GM21737 (cell line): ENCODE results near the gene RASGEF1C.

Experiments used
- ATAC-seq: cut with Tn5 transposase; IDR thresholded peaks from one replicate; pipeline ENCODE4 v1.9.1; 2021; ENCODE audit warnings: mild to moderate bottlenecking, moderate library complexity; ENCODE audit not compliant: unreplicated experiment

Gene RASGEF1C

DNA sequence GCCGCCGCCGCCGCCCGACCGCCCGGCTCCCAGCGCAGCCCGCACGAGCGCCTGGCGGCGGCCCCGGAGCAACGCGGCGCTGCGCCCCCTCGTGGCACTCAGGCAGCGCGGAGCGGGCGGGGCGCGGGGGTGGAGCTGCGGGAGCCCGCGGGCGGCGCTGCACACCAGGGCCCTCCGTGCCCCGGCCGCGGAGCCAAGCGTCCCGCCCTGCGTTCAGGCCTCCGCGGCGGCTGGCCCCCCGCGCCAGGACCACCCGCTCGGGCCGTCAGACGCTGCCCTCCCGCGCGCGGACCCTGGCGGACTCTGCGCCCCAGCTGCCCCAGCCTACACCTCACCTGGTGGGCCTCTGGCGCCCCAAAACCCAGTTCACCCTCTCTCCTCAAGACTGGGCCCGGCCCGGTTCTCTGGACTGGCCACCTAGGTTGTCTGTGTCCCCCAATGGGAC is at the start of gene RASGEF1C:
TSS of gene RASGEF1C (minus strand) at position 75 of the 445 bp plus-strand sequence. CDS start 71,159 bp downstream, outside the sequence.
- ATAC-seq: peak; percentile 57

DNA sequence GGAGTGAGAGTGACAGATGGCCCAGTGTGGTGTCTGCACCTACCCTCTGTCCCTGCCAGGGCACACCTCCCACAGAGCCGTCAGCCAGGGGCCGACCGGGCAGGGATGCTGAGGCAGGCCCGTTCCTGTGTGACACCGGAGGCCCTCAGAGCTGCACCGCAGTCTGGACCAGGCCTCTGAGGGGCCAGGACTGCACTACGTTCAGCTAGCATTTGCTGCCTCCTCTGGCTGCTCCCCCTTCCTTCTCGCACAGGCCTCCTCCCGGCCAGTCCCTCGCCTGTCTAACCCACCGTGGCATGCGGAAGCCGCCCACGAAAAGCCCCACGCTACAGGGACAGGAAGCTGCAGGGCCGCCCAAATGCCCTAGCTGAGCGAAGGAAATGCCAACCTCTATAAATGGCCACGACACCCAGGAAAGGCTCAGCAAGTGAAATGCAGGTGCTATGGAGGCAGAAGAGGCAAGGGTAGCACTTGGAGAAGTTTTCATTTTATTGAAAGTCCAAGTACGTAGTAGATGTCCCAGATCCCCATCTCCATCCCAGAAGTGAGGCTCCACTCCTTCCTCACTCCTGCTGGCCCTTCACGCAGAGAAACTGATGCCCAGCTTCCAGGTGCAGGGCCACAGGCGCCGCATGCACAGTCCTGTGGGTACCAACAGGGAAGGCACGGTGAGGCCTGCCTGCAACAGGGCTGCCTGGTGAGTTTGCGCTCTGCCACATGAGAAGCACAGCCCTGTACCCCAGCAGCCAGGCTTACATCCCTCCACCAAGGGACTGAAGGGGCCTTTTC is 44.2 kb upstream of the RASGEF1C start:
- no peak for ATAC-seq

DNA sequence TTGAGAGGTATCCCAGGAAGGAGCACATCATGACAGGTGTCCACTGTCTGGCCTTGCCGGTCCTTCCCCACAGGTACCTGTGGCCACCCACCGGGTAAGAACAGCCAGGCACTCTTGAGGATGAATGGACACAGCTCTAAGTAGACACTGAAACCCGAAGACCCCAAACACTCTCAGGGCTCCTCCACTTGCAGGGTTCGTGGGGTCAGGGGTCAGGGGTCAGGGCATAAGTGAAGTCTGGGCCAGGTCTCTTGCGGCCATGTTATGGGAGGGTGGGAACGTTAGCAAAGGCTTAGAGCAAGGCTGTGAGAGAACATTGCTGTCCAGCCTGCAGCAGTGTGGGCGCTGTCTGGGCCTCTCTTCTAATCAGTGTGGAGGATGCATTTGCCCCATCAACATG is 42.9 kb upstream of the RASGEF1C start:
- ATAC-seq: no peak

DNA sequence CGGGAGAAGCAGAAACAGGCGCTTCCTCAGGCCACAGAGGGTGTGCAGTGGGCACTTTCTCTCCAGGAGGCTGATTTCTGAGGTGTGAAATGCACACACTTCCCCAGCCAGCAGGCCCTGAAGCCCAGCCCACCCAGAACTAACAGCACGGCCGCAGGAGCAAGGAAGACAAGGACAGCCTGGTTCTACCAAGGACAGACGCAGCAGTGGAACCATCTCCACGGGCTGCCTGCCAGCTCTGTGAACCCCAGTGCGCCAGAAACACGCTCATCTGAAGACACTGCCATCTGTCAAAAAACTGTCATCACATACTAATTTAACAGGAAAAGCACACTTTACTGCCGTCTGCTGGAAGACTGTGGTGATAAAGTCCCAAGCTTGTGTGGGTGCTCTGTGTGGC is 42.1 kb upstream of the RASGEF1C start:
- no peak for ATAC-seq

DNA sequence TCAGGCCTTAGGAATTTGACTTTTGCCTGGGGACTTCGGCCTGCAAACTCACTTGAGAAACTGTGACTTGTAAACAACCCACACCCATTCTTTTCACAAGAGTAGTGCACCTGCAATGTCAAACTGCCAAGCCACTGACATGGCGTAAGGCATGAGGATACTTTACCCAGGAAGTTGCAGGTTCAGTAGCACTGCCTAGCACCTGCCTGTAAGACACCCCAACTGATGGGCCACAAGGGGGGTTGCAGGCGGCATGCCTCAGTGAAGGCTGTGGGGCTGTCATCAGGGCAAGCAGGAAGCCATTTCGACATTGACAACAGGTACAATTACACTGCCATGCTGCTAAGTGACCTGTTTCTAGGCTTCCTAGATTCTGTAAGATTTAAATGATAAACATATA is 41.3 kb upstream of the RASGEF1C start:
- ATAC-seq: no peak

DNA sequence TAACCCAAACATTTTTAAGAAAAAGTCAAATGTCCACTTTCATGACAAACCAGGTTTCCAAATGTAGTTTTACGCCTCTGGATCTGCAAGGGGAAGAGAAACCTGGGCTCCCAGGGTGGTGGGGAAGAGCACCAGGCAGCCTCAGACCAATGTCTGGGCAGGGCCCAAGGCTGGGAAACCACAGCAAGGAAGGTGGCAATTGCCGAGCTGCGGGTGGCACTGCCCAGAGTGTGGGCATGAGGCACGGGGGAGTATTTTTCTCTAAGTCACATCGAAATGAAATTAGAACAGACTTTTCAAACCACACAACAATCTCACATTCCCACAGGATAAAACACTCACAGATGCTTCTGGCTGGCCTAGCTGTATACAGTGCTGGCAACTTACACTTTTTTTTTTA is 32.6 kb upstream of the RASGEF1C start:
- ATAC-seq: no peak

DNA sequence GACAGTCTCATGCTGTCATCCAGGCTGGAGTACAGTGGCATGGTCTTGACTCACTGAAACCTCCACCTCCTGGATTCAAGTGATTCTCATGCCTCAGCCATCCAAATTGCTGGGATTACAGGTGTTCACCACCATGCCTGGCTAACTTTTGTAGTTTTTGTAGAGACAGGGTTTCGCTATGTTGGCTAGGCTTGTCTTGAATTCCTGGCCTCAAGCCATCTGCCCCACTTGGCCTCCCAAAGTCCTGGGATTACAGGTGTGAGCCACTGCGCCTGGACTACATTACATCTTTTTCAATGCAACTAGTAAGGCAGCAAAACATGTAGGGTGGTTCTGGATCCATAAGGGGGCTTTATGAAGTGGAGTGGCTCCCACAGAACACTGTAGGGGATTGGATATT is 29.6 kb upstream of the RASGEF1C start:
- ATAC-seq: no peak

DNA sequence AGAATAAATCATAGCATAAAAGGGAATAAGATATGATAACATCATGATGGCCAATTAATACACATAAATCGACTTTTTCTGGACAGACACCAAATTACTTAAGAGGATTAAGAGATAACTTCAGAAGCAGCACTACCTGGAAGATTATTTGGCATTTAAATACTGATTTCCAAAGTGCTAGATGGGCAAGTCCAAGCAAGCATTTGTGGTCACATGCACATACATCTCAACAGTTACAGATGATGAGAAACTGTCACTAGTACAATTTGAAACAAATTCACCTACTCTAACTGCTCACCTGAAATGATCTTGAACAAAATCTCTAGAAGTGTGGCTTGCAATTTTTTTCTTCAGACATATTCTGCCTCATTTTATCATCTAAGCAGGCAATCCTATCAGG is 26.8 kb upstream of the RASGEF1C start:
- no peak for ATAC-seq

DNA sequence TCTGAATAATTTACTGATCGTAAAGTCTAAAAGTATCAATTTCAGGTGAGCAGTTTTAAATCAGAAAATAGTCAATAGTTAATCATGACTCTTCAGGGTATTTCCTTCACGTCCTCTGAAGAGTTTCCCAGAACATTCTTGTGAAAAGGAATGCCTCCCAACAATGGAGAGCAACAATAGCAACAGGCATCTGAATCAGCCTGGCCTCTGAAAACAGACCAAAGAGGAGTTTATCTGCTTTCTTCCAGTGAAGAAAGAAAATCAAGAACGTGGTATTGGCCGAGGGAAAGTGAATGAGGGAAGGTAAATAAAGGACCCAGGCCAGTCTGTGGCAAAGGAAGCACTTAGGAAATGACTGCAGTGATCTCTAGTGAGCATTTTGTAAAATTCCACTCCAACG is 26.1 kb upstream of the RASGEF1C start:
- ATAC-seq: no peak

DNA sequence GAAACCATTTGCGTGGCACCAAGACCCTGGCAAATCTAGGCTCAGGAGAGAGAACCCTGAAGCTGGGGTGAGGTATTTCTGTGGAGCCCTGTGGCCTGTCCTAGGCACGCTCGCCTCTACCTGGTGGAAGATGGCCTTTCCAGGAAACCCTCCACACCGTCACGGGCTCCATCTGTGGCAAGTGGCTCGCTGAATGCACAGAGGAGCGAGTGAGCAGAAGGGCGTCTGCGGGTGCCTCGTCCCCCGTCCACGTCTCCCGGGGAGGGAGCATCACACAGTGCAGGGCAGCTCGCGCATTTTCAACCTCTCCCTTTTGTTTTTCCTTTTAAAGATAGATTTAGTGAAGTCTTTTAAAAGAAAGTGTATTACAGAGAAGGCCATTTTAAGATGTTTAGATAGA is 25.3 kb upstream of the RASGEF1C start:
- ATAC-seq: no peak

DNA sequence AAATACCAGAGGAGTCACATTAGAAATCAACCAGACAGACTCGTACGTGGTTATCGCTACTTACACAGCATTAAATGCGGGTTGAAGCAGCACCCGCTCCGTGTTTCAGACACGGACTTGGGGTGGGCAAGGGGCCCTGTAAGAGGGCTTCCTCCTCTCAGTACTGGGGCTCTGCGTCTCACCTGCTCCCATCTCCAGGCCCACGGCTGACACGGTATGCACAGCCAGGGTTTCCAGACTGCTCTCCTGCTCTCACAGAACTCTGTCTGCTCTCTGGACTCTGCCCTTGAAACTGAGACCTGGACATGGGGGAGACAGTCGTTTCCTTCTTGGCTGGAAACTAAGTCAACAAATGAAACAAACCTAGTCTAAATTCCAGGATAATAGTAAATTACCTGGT is 24.7 kb upstream of the RASGEF1C start:
- ATAC-seq: no peak

DNA sequence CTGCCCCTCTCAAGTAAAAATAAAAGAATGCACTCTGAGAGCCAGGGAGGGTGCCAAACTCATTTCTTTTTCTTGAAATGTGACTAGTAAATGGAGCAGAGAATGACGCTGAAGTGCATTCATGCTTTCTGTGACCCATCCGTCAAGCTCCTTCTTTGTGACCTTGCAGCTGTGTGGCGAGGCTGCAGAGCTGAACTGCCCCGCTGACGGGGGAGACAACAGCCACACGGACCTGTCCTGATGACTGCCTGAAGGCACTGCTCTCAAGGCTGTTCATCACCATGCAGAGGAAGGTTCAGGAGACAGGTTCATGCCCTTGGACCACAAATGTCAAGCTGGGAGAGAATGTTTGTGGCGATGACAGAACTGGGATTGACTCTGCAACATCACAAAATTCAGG is 21.0 kb upstream of the RASGEF1C start:
- no peak for ATAC-seq

DNA sequence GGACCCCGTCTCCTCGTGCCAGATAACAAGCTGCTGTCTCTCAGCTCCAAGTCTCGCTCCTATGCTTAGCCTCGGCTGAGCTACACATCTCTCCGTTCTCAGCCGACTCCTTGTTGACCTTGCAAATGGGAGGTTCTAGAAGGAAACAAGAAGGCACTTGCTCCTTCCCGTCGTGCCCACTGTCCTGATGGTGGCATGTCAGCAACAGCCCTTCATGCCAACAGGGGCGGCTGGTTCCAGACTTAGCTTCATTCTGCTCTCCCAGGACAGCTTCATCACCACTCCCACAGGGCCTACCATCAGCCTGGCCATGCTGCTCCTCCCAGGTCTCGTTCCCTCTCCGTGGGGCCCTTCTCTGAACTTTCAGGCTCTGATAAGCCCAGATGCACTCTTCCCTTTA is 13.0 kb upstream of the RASGEF1C start:
- ATAC-seq: no peak

DNA sequence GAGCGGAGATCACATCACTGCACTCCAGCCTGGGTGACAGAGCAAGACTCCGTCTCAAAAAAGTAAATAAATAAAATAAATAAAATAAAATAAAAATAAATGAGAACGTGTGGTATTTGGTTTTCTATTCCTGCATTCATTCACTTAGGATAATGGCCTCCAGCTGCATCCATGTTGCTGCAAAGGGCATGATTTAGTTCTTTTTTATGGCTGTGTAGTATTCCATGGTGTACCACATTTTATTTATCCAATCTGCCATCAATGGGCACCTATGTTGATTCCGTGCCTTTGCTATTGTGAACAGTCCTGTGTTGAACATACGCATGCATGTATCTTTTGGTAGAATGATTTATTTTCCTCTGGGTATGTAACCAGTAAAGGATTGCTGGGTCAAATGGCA is 8.8 kb upstream of the RASGEF1C start:
- ATAC-seq: no peak

DNA sequence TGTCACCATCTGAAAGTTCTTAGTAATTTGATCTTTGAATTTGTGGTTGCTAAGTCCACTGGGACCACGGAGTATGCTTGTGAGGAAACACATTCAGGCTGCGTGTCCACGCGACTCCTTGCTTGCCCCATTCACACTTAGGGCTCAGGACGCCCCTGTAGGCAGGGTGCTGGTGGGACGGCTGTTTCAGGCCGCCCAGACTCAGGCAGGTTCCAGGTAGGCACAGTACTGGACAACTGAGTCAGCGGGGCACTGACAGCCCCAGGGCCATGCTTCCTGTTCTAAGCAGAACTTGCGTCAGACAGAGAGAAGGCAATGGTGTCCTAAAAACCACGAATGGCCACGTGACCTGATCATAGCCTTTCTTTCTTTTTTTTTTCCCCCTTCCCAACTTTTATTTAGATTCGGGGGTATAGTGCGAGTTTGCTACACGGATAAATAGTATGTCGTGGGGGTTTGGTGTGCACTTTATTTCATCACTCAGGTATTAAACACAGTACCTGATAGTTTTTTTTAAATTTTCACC is 7.7 kb upstream of the RASGEF1C start:
- ATAC-seq: no peak

DNA sequence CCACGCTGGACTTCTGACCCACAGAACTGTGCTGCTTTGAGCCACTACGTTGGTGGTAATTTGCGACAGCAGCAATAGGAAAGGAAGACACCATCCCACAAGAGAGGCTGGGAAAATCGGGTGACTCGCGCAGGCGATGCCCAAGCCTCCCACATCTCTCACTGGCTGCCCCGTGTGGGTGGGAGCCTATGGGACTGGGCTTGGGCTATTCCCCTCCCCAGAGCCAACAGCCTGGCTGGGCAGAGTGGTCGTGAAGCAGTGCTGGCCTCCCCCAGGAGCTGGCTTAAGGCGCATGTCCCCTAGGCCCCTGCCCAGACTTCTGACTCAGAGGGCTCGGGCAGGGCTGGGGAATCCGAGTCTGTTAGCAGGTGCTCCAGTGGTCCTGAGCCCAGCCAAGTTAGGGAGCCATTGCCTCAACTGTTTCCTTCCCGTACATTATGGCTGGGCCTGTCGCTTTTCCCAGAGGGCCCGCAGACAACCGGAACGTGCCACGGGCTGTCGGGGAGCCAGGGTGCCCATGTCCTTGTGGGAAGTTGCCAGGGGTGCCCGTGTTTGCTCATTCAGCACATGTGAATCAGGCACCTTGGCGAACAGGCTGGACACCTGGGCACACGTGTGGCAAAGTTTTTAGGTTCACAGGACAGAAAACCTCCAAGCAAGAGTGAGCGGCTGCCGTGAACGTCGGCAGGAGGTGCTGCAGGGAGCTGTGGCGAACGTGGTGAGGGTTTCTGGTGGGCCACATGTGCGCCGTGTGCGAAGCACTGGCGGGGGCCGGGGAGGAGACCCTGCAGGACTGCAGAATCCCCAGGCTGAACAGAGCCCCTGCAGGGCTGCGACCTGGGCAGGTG is 7.0 kb upstream of the RASGEF1C start:
- no peak for ATAC-seq

DNA sequence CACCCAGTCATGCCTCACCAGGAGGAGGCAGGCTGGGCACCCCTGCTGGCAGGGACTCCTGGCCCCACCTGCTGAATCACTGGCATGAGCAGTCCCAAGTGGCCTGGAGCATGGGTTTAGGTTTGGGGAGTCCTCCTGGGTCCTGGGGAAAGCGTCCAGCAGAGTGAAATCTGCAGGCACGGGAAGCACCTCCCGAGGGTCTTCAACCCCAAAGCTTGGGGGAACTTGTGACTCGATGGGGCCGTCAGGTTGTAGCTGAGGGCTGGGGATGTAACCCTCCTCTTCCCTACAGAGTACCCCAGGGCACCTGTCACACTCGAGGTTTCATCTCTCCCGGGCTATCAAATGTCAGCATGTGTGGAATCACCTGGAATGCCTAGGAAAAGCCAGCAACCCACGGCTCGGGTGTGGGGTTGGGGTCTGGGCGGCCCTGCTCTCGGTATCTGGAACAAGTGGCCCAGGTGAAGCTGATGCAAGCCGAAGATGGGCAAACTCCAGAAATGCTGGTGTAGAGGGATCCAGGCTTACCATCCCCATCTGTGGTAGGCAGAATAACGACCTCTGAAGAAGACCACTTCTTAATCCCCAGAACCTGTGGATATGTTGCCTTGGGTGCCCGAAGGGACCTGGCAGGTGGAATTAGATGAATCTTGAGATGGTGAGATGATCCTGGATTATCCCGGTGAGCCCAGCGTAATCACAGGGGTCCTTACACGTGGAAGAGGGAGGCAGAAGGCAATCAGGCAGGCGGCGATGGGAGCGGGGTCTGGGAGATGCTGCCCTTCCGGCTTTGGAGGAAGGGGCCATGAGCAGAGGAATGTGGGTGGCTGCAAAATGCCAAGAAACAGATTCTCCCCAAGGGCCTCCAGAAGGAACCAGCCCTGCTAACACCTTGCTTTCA is 6.1 kb upstream of the RASGEF1C start:
- ATAC-seq: no peak

DNA sequence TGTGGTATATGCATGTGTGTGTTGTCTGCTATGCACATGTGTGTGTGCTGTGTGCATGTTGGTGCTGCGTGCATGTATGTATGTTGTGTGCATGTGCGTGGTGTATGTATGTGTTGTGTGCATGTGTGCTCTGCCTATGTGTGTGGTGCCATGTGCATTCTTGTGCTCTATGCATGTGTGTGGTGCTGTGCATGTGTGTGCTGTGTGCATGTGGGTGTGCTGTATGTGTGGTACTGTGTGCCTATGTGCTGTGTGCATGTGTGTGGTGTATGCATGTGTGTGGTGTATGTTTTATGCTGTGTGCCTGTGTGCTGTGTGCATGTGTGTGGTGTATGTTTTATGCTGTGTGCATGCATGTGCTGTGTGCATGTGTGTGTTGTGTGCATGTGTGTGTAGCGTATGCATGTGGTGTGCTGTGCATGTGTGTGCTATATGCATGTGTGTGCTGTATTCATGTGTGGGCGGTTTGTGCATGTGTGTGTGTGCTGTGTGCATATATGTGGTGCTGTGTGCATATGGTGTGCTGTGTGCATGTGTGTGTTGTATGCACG is 4.7 kb upstream of the RASGEF1C start:
- no peak for ATAC-seq

DNA sequence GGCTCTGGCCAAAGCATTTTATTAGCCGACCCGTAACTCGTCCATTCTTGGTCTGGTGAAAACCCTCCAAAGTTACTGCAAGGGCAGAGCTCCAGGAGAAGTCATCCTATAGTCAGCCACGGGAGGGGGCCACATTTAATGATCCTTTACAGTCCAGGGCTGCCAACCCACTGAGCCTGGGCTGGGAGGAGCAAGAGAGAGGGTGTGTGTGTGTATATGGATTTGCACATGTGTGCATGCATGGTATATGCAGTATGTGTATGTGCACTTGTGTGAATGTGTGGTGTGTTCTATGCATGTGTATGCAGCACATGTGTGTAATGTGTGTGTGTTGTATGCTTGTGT is 4.2 kb upstream of the RASGEF1C start:
- ATAC-seq: no peak

DNA sequence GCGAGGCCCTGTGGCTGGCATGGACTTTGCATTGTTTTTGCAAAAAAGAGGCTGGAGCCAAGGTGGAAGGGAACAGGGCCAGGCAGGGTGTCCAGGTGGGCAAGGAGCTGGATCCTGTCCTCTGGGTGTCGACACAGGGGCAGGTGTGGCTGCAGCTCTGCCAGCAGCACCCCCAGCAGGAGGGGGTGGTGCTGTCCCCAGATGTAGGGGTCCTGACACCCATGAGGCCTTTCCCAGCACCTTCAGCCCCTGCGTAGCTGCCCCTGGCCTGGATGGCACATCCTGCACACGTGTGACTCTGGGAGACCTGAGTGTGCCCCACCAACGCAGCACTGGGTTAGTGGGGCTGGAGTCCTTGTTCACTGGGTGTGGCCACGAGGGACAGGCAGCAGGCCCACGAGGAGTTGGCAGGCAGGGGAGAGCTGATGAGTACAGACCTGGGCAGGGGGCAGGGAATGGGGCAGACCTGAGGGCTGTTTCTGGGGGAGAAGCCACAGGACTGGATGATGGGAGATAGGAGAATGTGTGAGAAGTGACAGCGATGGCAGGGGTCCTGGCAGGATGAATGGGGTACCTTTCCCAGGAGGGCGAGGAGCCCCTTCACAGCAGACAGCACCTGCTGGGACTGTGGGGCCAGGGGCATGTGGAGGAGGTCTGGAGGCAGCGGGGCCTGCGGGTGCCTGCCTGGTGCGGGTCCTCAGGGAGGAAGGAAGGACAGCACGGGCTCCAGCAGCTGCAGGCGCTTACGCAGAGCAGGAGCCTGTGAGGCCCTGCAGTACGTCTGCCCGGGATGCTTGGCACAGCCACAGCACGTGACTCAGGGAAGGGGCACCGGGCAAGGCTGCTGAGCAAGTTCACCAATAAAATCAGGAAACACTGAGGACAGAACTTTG is 3.6 kb upstream of the RASGEF1C start:
- ATAC-seq: no peak
